H1 (cell line): ENCODE results near the gene PCED1B.

ENCODE experiments used
- CEBPB ChIP-seq: IDR thresholded peaks from 2 replicates; pipeline ENCODE4 v1.6.1; 2012; ENCODE audit warnings: low read depth, low read length
- EZH2 ChIP-seq: fragments of 200-600 bp; sonication (generic); IDR thresholded peaks from 2 replicates; pipeline ENCODE4 v1.7.1; 2012; ENCODE audit warnings: low read depth, mild to moderate bottlenecking, moderate library complexity, low read length, inconsistent platforms; ENCODE audit not compliant: severe bottlenecking
- JUN ChIP-seq: IDR thresholded peaks from 2 replicates; pipeline ENCODE4 v1.6.1; 2011; ENCODE audit warnings: low read depth, mild to moderate bottlenecking, improper control_type of control experiment, low read length
- KDM1A ChIP-seq: fragments of 200-600, 300-600 bp; sonication (generic); IDR thresholded peaks from 2 replicates; pipeline ENCODE4 v1.7.1; 2016; ENCODE audit warnings: mild to moderate bottlenecking, low read length, borderline replicate concordance
- POLR2A ChIP-seq, 2 experiments: IDR thresholded peaks; 1 replicate in 1 of 2; 2 replicates in 1 of 2; pipeline ENCODE4 v1.6.1; 2011; ENCODE audit warnings: low read depth in 2 of 2, low read length in 2 of 2, mild to moderate bottlenecking in 2 of 2; ENCODE audit errors: control extremely low read depth in 1 of 2
- RXRA ChIP-seq: IDR thresholded peaks from 2 replicates; pipeline ENCODE4 v1.6.1; 2011; ENCODE audit warnings: low read depth, mild to moderate bottlenecking, low read length, moderate library complexity; ENCODE audit not compliant: insufficient read depth
- SIX5 ChIP-seq: IDR thresholded peaks from 2 replicates; pipeline ENCODE4 v1.6.1; 2011; ENCODE audit warnings: mild to moderate bottlenecking, low read depth, low read length
- YY1 ChIP-seq: IDR thresholded peaks from 2 replicates; pipeline ENCODE4 v1.6.1; 2011; ENCODE audit warnings: low read depth, mild to moderate bottlenecking, low read length
- ZNF274 ChIP-seq: IDR thresholded peaks from 2 replicates; pipeline ENCODE4 v1.7.0; 2012; ENCODE audit warnings: low read length, borderline replicate concordance; ENCODE audit errors: extremely low read depth
- TF ChIP-seq, protein P1 (sequence below), 3 experiments: IDR thresholded peaks; 1 replicate in 2 of 3; 2 replicates in 1 of 3; pipeline versions ENCODE4 v1.5.1 to v1.6.1; 2011; ENCODE audit warnings: low read length in 3 of 3, mild to moderate bottlenecking in 3 of 3, inconsistent platforms in 2 of 3, low read depth in 1 of 3, moderate library complexity in 1 of 3; ENCODE audit not compliant: insufficient read depth in 1 of 3; ENCODE audit errors: control extremely low read depth in 1 of 3
- TF ChIP-seq, protein P2 (sequence below): IDR thresholded peaks from 2 replicates; pipeline ENCODE4 v1.6.1; 2011; ENCODE audit warnings: low read length, improper control_type of control experiment

DNA sequence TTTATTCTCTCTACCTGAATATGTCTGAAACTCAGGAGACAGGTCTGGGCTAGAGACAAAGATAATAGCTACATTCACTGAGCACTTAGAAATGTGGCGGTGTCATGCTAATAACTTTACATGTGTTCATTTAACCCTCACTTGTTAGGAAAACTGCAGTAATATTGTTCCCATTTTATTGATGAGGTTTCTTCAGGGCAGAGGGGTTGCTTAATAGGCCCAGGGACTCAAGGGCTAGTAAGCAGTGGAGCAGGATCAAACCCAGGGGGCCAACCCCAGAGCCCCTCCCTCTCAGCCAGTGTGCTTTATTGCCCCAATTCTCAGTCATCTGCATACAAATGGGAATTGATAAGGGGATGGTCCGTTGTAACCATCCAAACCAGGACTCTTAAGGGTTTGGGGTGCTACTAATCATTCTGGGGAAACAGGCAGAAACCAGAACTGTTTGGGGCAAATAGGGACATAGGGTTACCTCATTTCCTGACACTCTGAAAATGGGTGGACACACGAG lies 143.2 kb downstream of the PCED1B start:
- TF ChIP-seq ZNF274 (no peak), CEBPB (peak; percentile 66; the same call in 1 of the 2 replicates), KDM1A (no peak), EZH2 (no peak), RXRA (no peak), SIX5 (no peak), POLR2A (IDR thresholded peaks at IDR 0.05; ENCODE audit: control extremely low read depth in 1 of 2, low read depth in 2 of 2, low read length in 2 of 2) (no peak; a peak in 1 of 3 replicates), JUN (no peak), YY1 (no peak)
- TF ChIP-seq, protein P1, sequence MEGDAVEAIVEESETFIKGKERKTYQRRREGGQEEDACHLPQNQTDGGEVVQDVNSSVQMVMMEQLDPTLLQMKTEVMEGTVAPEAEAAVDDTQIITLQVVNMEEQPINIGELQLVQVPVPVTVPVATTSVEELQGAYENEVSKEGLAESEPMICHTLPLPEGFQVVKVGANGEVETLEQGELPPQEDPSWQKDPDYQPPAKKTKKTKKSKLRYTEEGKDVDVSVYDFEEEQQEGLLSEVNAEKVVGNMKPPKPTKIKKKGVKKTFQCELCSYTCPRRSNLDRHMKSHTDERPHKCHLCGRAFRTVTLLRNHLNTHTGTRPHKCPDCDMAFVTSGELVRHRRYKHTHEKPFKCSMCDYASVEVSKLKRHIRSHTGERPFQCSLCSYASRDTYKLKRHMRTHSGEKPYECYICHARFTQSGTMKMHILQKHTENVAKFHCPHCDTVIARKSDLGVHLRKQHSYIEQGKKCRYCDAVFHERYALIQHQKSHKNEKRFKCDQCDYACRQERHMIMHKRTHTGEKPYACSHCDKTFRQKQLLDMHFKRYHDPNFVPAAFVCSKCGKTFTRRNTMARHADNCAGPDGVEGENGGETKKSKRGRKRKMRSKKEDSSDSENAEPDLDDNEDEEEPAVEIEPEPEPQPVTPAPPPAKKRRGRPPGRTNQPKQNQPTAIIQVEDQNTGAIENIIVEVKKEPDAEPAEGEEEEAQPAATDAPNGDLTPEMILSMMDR (IDR thresholded peaks at IDR 0.05; ENCODE audit: control extremely low read depth in 1 of 3, insufficient read depth in 1 of 3, low read depth in 1 of 3, low read length in 3 of 3) = no peak
- TF ChIP-seq, protein P2, sequence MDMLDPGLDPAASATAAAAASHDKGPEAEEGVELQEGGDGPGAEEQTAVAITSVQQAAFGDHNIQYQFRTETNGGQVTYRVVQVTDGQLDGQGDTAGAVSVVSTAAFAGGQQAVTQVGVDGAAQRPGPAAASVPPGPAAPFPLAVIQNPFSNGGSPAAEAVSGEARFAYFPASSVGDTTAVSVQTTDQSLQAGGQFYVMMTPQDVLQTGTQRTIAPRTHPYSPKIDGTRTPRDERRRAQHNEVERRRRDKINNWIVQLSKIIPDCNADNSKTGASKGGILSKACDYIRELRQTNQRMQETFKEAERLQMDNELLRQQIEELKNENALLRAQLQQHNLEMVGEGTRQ = no peak
